ENCODE measurements around the gene APOO.

The APOO gene

GRCh38 chrX:23822841-23823240, 84.9 kb downstream of the APOO start:
- Mint-ChIP-seq H3K4me1 (peaks cover 7% of the 10 kb centered on the region), H3K4me3 (no peak overlapping the region), H3K36me3 (peaks cover 5% of the 10 kb centered on the region), H3K27me3 (no peaks in the 10 kb centered on the region), H3K27ac (no peak overlapping the region), H3K9me3 (no peaks in the 10 kb centered on the region)
- ATAC-seq = no peak

GRCh38 chrX:23822397-23822796, 85.3 kb downstream of the APOO start:
- H3K4me3 Mint-ChIP-seq = no peak overlapping the region
- peaks cover 5% of the 10 kb centered on the region for H3K36me3 Mint-ChIP-seq
- no peak for ATAC-seq
- H3K27me3 Mint-ChIP-seq = no peaks in the 10 kb centered on the region
- H3K9me3 Mint-ChIP-seq = no peaks in the 10 kb centered on the region
- no peak overlapping the region for H3K27ac Mint-ChIP-seq
- peaks cover 10% of the 10 kb centered on the region for H3K4me1 Mint-ChIP-seq

GRCh38 chrX:23821847-23822246, 85.9 kb downstream of the APOO start:
- Mint-ChIP-seq H3K4me3 (no peak overlapping the region), H3K27ac (no peak overlapping the region), H3K4me1 (peaks cover 15% of the 10 kb centered on the region), H3K9me3 (no peaks in the 10 kb centered on the region), H3K27me3 (no peaks in the 10 kb centered on the region), H3K36me3 (peaks cover 5% of the 10 kb centered on the region)
- no peak for ATAC-seq

- Mint-ChIP-seq H3K4me1 (peaks cover 9% of the 10 kb centered on the region), H3K27me3 (no peaks in the 10 kb centered on the region), H3K4me3 (no peak overlapping the region), H3K9me3 (no peaks in the 10 kb centered on the region), H3K27ac (no peak overlapping the region), H3K36me3 (no peaks in the 10 kb centered on the region)
- ATAC-seq = no peak
Observed at GRCh38 chrX:23820235-23820782, 87.4 kb downstream of the APOO start.

- Mint-ChIP-seq H3K27me3 (no peaks in the 10 kb centered on the region), H3K36me3 (no peaks in the 10 kb centered on the region), H3K9me3 (no peaks in the 10 kb centered on the region), H3K4me1 (peaks cover 9% of the 10 kb centered on the region), H3K4me3 (no peak overlapping the region), H3K27ac (no peak overlapping the region)
- no peak for ATAC-seq
Observed at GRCh38 chrX:23819385-23820234, 88.1 kb downstream of the APOO start.

GRCh38 chrX:23817979-23818336, 89.8 kb downstream of the APOO start:
- ATAC-seq = no peak
- peak overlapping the region; percentile 73 for H3K27ac Mint-ChIP-seq

GRCh38 chrX:23816179-23816578, 91.6 kb downstream of the APOO start:
- no peak overlapping the region for H3K4me3 Mint-ChIP-seq
- no peaks in the 10 kb centered on the region for H3K27me3 Mint-ChIP-seq
- ATAC-seq = no peak
- peak overlapping the region; percentile 73 for H3K27ac Mint-ChIP-seq
- peaks cover 9% of the 10 kb centered on the region for H3K4me1 Mint-ChIP-seq
- no peaks in the 10 kb centered on the region for H3K9me3 Mint-ChIP-seq
- H3K36me3 Mint-ChIP-seq = no peaks in the 10 kb centered on the region

More at GRCh38 chrX:23817979-23818336, 89.8 kb downstream of the APOO start:
- Mint-ChIP-seq H3K27me3 (no peaks in the 10 kb centered on the region), H3K4me1 (peaks cover 9% of the 10 kb centered on the region), H3K4me3 (no peak overlapping the region), H3K36me3 (no peaks in the 10 kb centered on the region), H3K9me3 (no peaks in the 10 kb centered on the region)

GRCh38 chrX:23815376-23815775, 92.4 kb downstream of the APOO start:
- Mint-ChIP-seq H3K4me1 (peaks cover 14% of the 10 kb centered on the region), H3K4me3 (no peak overlapping the region), H3K9me3 (no peaks in the 10 kb centered on the region), H3K27ac (no peak overlapping the region), H3K27me3 (no peaks in the 10 kb centered on the region), H3K36me3 (no peaks in the 10 kb centered on the region)
- no peak for ATAC-seq

GRCh38 chrX:23813808-23814207, 93.9 kb downstream of the APOO start:
- H3K27ac Mint-ChIP-seq = no peak overlapping the region
- H3K4me1 Mint-ChIP-seq = peaks cover 14% of the 10 kb centered on the region
- H3K9me3 Mint-ChIP-seq = no peaks in the 10 kb centered on the region
- H3K27me3 Mint-ChIP-seq = no peaks in the 10 kb centered on the region
- ATAC-seq = no peak
- H3K36me3 Mint-ChIP-seq = no peaks in the 10 kb centered on the region
- H3K4me3 Mint-ChIP-seq = no peak overlapping the region

- peak overlapping the region; percentile 17 for H3K4me3 Mint-ChIP-seq
- no peaks in the 10 kb centered on the region for H3K27me3 Mint-ChIP-seq
- no peaks in the 10 kb centered on the region for H3K36me3 Mint-ChIP-seq
- ATAC-seq = no peak
- no peaks in the 10 kb centered on the region for H3K9me3 Mint-ChIP-seq
- no peak overlapping the region for H3K27ac Mint-ChIP-seq
- H3K4me1 Mint-ChIP-seq = peaks cover 6% of the 10 kb centered on the region
Observed at GRCh38 chrX:23811656-23812055, 96.1 kb downstream of the APOO start.

GRCh38 chrX:23811108-23811651, 96.6 kb downstream of the APOO start:
- H3K27ac Mint-ChIP-seq = no peak overlapping the region
- no peak for ATAC-seq
- H3K4me1 Mint-ChIP-seq = peaks cover 6% of the 10 kb centered on the region
- H3K4me3 Mint-ChIP-seq = peak overlapping the region; percentile 36
- H3K9me3 Mint-ChIP-seq = no peaks in the 10 kb centered on the region
- no peaks in the 10 kb centered on the region for H3K27me3 Mint-ChIP-seq
- no peaks in the 10 kb centered on the region for H3K36me3 Mint-ChIP-seq

- Mint-ChIP-seq H3K36me3 (no peaks in the 10 kb centered on the region), H3K4me3 (no peak overlapping the region), H3K27ac (no peak overlapping the region), H3K9me3 (no peaks in the 10 kb centered on the region), H3K27me3 (no peaks in the 10 kb centered on the region), H3K4me1 (peaks cover 6% of the 10 kb centered on the region)
- no peak for ATAC-seq
Observed at GRCh38 chrX:23810279-23810678, 97.5 kb downstream of the APOO start.

- no peaks in the 10 kb centered on the region for H3K9me3 Mint-ChIP-seq
- no peaks in the 10 kb centered on the region for H3K27me3 Mint-ChIP-seq
- no peak for ATAC-seq
- no peak overlapping the region for H3K27ac Mint-ChIP-seq
- no peaks in the 10 kb centered on the region for H3K36me3 Mint-ChIP-seq
- peaks cover 6% of the 10 kb centered on the region for H3K4me1 Mint-ChIP-seq
- no peak overlapping the region for H3K4me3 Mint-ChIP-seq
Observed at GRCh38 chrX:23805389-23805788, 102.3 kb downstream of the APOO start.

GRCh38 chrX:23804578-23804977, 103.2 kb downstream of the APOO start:
- peaks cover 6% of the 10 kb centered on the region for H3K4me1 Mint-ChIP-seq
- H3K27me3 Mint-ChIP-seq = no peaks in the 10 kb centered on the region
- no peak overlapping the region for H3K4me3 Mint-ChIP-seq
- no peak for ATAC-seq
- no peak overlapping the region for H3K27ac Mint-ChIP-seq
- no peaks in the 10 kb centered on the region for H3K36me3 Mint-ChIP-seq
- H3K9me3 Mint-ChIP-seq = no peaks in the 10 kb centered on the region

GRCh38 chrX:23803931-23804381, 103.8 kb downstream of the APOO start:
- Mint-ChIP-seq H3K4me3 (no peak overlapping the region), H3K36me3 (no peaks in the 10 kb centered on the region), H3K27ac (no peak overlapping the region), H3K27me3 (no peaks in the 10 kb centered on the region), H3K4me1 (peaks cover 6% of the 10 kb centered on the region), H3K9me3 (no peaks in the 10 kb centered on the region)
- no peak for ATAC-seq

- Mint-ChIP-seq H3K4me3 (no peak overlapping the region), H3K36me3 (no peaks in the 10 kb centered on the region), H3K9me3 (no peaks in the 10 kb centered on the region), H3K4me1 (peaks cover 6% of the 10 kb centered on the region), H3K27me3 (no peaks in the 10 kb centered on the region), H3K27ac (no peak overlapping the region)
- ATAC-seq = no peak
Observed at GRCh38 chrX:23802431-23802830, 105.3 kb downstream of the APOO start.

Measured in stimulated activated memory B cell treated with anti-CD40 and anti-IgM and Interleukin-4, amounts not matched to agents 10 μg/mL and 1 μg/mL and 100 μg/mL, for 72 hours (primary cell).